Fibroblast of villous mesenchyme (primary cell): Measurements from ENCODE around the gene GALNTL6. TPM values are rescaled to one million over a fixed set of nuclear protein-coding genes. Genes with fewer than 3 reads are reported as not detected.

Experiments used
- DNase-seq: peaks from one replicate; pipeline ENCODE4 v3.0.0-alpha.2; 2010; ENCODE audit warnings: low read depth
- H3K4me3 ChIP-seq: 2 replicates; pipeline ENCODE4 v1.5.1; 2011; ENCODE audit warnings: low read depth, mild to moderate bottlenecking, low read length
- CTCF ChIP-seq: IDR thresholded peaks from 2 replicates; pipeline ENCODE4 v1.5.1; 2012; ENCODE audit warnings: low read depth, mild to moderate bottlenecking, low read length; ENCODE audit not compliant: insufficient read depth
- total RNA-seq: library from RNA; depleted of rRNA; stranded (reverse); fragments of >200 nt; gene quantifications from 2 replicates; pipeline ENCODE4 v1.2.3, GENCODE V29; 2012

Gene GALNTL6
- total RNA-seq, 1 donor = not detected

GRCh38 chr4:172104539-172104938 is 291.3 kb downstream of the GALNTL6 start:
- no peak for TF ChIP-seq CTCF
- no peak for DNase-seq
- H3K4me3 ChIP-seq = no peak overlapping the region

- TF ChIP-seq CTCF = no peak
- DNase-seq = no peak
- H3K4me3 ChIP-seq = no peak overlapping the region
Observed at GRCh38 chr4:172105918-172106317, 292.7 kb downstream of the GALNTL6 start.

DNA sequence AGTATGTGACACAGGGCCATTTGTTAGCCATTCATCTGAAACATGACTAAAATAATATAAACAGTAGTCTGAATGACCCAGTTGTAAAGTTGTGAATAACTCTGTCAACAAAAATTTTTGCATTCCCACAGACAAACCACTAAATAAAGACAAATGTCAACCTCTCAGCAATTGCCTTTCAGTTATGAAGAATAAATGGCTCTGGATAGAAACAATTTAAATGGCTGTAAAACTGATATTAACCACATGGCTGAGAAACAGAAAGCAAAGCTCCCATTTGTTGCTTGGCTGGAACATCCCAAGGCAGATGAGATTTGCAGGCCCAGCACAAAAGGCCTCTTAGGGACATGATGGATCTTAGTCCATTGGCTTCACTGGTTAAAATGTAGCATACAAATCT is 296.3 kb downstream of the GALNTL6 start:
- TF ChIP-seq CTCF = no peak
- no peak overlapping the region for H3K4me3 ChIP-seq
- DNase-seq = peak; percentile 37

- DNase-seq = peak; percentile 22
- no peak for TF ChIP-seq CTCF
- no peak overlapping the region for H3K4me3 ChIP-seq
Observed at GRCh38 chr4:172124656-172125308, 311.6 kb downstream of the GALNTL6 start.

- no peak for TF ChIP-seq CTCF
- no peak for DNase-seq
- H3K4me3 ChIP-seq = no peak overlapping the region
Observed at GRCh38 chr4:172125443-172125842, 312.2 kb downstream of the GALNTL6 start.

DNA sequence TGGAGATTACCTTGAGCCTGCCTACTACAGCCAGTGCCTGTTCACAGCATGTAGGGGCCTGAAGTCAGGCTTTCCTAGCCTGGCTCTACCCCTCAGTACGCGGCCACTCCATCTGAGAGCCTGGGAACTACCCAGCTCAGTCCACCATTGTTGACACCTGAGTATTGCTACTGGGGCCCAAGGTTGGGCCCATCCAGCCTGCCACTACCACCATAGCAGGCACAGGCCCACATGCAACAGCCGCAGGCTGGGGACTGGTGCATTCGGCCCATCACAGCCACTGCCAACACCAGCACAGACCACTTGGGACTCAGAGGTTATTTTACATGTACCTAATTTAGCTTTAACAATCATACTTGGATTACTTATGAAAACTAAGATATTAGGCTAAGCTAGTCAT is 314.0 kb downstream of the GALNTL6 start:
- TF ChIP-seq CTCF = no peak
- DNase-seq = no peak
- no peak overlapping the region for H3K4me3 ChIP-seq

DNA sequence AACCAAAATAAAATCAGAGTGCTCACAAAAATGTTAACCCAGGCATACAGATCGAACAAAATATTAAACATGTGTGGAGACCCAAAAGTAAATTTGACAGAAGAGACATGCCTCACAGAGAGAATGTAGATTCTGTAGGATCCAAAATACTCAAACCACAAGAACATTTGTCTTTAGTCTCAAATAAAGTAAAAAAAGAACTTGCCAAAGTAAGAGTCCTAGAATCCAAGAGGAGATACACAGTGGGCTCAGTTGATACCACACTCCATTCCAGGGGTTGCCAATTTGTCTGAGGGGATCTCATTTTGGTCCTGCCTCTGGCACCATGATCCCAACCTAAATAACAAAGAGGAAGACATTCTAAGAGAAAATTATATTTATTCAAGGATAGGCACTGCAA is 316.4 kb downstream of the GALNTL6 start:
- TF ChIP-seq CTCF = no peak

More for the DNA sequence above, 316.4 kb downstream of the GALNTL6 start:
- H3K4me3 ChIP-seq = no peak overlapping the region
- DNase-seq = no peak
